Measurements from ENCODE around the gene CDK17. TPM values are rescaled to one million over a fixed set of nuclear protein-coding genes. Genes with fewer than 3 reads are reported as not detected.

CDK17 gene
- polyA plus RNA-seq, 1 of the 3 experiments (the other 2 are of a cell fraction) = 11.7 TPM

- Histone ChIP-seq H3K9me2 (no peaks in the 10 kb centered on the region), H4K20me1 (ENCODE audit: insufficient read depth) (peaks cover 19% of the 10 kb centered on the region), H3K4me2 (no peak overlapping the region), H3F3A (replicated peaks; ENCODE audit: insufficient read depth) (peaks cover 4% of the 10 kb centered on the region), H3K27me3 (ENCODE audit: insufficient read depth) (no peaks in the 10 kb centered on the region), H3K4me3 (ENCODE audit: low read depth in 2 of 2, low read length in 1 of 2) (no peak overlapping the region), H3K9me3 (no peaks in the 10 kb centered on the region), H3K4me1 (ENCODE audit: control insufficient read depth in 1 of 2, insufficient read depth in 2 of 2, low read depth in 1 of 2, low read length in 1 of 2) (no peaks in the 10 kb centered on the region), H3K79me2 (ENCODE audit: insufficient read depth) (peaks cover 95% of the 10 kb centered on the region), H3K27ac (ENCODE audit: low read depth in 2 of 2, low read length in 1 of 2) (no peak overlapping the region), H3K36me3 (replicated peaks in 1 of 2; ENCODE audit: control insufficient read depth in 1 of 2, insufficient read depth in 2 of 2, low read length in 1 of 2) (peaks cover 0 to 31% of the 10 kb centered on the region in 2 experiments), H2AFZ (ENCODE audit: low read depth) (no peak overlapping the region), H3K9ac (no peak overlapping the region)
- ChIA-PET POLR2A (no interaction called here), CTCF (interaction anchor here (1.4 kb wide), 1 partner anchor 15 kb away, joined by 4 read pairs; no protein-coding TSS in a partner anchor)
- no peak for DNase-seq
- WGBS (ENCODE audit: low lambda C conversion rate) = 95% methylated on average over 2 of the region's 2 CpGs
- no peak for TF ChIP-seq ZBTB33 (IDR thresholded peaks at IDR 0.05; ENCODE audit: borderline replicate concordance, low read depth)
- TF ChIP-seq TCF12 (IDR thresholded peaks at IDR 0.05) = no peak
Observed at GRCh38 chr12:96329018-96329417, 71.2 kb downstream of the CDK17 start.

- H3K4me1 ChIP-seq (ENCODE audit: control insufficient read depth in 1 of 2, insufficient read depth in 2 of 2, low read depth in 1 of 2, low read length in 1 of 2) = no peaks in the 10 kb centered on the region
- TF ChIP-seq FOXM1 (IDR thresholded peaks at IDR 0.05; ENCODE audit: low read depth) (no peak), POLR2AphosphoS5 (IDR thresholded peaks at IDR 0.05; ENCODE audit: low read depth, low read length) (no peak), USF1 (IDR thresholded peaks at IDR 0.05; ENCODE audit: borderline replicate concordance, low read depth) (no peak)
- H4K20me1 ChIP-seq (ENCODE audit: insufficient read depth) = peaks cover 19% of the 10 kb centered on the region
- H3K27me3 ChIP-seq (ENCODE audit: insufficient read depth) = no peaks in the 10 kb centered on the region
- CTCF ChIA-PET = interaction anchor here (1.4 kb wide), 1 partner anchor 16 kb away, joined by 4 read pairs; no protein-coding TSS in a partner anchor
- H3K9me3 ChIP-seq = no peaks in the 10 kb centered on the region
- H3K79me2 ChIP-seq (ENCODE audit: insufficient read depth) = peaks cover 94% of the 10 kb centered on the region
- H3K9me2 ChIP-seq = no peaks in the 10 kb centered on the region
- peaks cover 9% of the 10 kb centered on the region for H3F3A ChIP-seq (replicated peaks; ENCODE audit: insufficient read depth)
- H2AFZ ChIP-seq (ENCODE audit: low read depth) = no peak overlapping the region
- no peak overlapping the region for H3K4me3 ChIP-seq (ENCODE audit: low read depth in 2 of 2, low read length in 1 of 2)
- H3K4me2 ChIP-seq = no peak overlapping the region
- peaks cover 5 to 36% of the 10 kb centered on the region in 2 experiments for H3K36me3 ChIP-seq (replicated peaks in 1 of 2; ENCODE audit: control insufficient read depth in 1 of 2, insufficient read depth in 2 of 2, low read length in 1 of 2)
- 98% methylated on average over 3 of the region's 3 CpGs for WGBS (ENCODE audit: low lambda C conversion rate)
- no peak overlapping the region for H3K27ac ChIP-seq (ENCODE audit: low read depth in 2 of 2, low read length in 1 of 2)
- POLR2A ChIA-PET = no interaction called here
- DNase-seq = no peak
- no peak overlapping the region for H3K9ac ChIP-seq
Observed at GRCh38 chr12:96327889-96328288, 72.3 kb downstream of the CDK17 start.

GRCh38 chr12:96327346-96327745, 72.9 kb downstream of the CDK17 start:
- ChIA-PET POLR2A (no interaction called here), CTCF (interaction anchor here (1.4 kb wide), 1 partner anchor 17 kb away, joined by 4 read pairs; no protein-coding TSS in a partner anchor)
- WGBS (ENCODE audit: low lambda C conversion rate) = 100% methylated on average over 1 of the region's 1 CpG
- Histone ChIP-seq H3K9ac (no peak overlapping the region), H3K36me3 (replicated peaks in 1 of 2; ENCODE audit: control insufficient read depth in 1 of 2, insufficient read depth in 2 of 2, low read length in 1 of 2) (peaks cover 7 to 39% of the 10 kb centered on the region in 2 experiments), H3K9me2 (no peaks in the 10 kb centered on the region), H2AFZ (ENCODE audit: low read depth) (no peak overlapping the region), H3K9me3 (no peaks in the 10 kb centered on the region), H3K27me3 (ENCODE audit: insufficient read depth) (no peaks in the 10 kb centered on the region), H3K27ac (ENCODE audit: low read depth in 2 of 2, low read length in 1 of 2) (no peak overlapping the region), H3K4me2 (no peak overlapping the region), H3K4me3 (ENCODE audit: low read depth in 2 of 2, low read length in 1 of 2) (no peak overlapping the region), H4K20me1 (ENCODE audit: insufficient read depth) (peaks cover 19% of the 10 kb centered on the region), H3F3A (replicated peaks; ENCODE audit: insufficient read depth) (peaks cover 9% of the 10 kb centered on the region), H3K4me1 (ENCODE audit: control insufficient read depth in 1 of 2, insufficient read depth in 2 of 2, low read depth in 1 of 2, low read length in 1 of 2) (no peaks in the 10 kb centered on the region), H3K79me2 (ENCODE audit: insufficient read depth) (peaks cover 92% of the 10 kb centered on the region)
- no peak for TF ChIP-seq SMC3 (IDR thresholded peaks at IDR 0.05; ENCODE audit: low read depth, low read length)
- no peak for TF ChIP-seq CHD2 (IDR thresholded peaks at IDR 0.05; ENCODE audit: low read length, partially characterized antibody)
- TF ChIP-seq ELF1 (IDR thresholded peaks at IDR 0.05) = no peak
- TF ChIP-seq RFX5 (IDR thresholded peaks at IDR 0.05; ENCODE audit: low read length) = no peak
- no peak for TF ChIP-seq EZH2phosphoT487 (IDR thresholded peaks at IDR 0.05; ENCODE audit: borderline replicate concordance, low read depth)
- no peak for TF ChIP-seq SIN3A (IDR thresholded peaks at IDR 0.05; ENCODE audit: borderline replicate concordance, low read depth, low read length)
- no peak for TF ChIP-seq GATA2 (CRISPR knock-in tag; IDR thresholded peaks at IDR 0.05)
- no peak for TF ChIP-seq JUND (IDR thresholded peaks at IDR 0.05)
- DNase-seq = no peak
